Prostate gland (tissue), 2 donors: Measurements from ENCODE around the gene CHTF18. TPM values are rescaled to one million over a fixed set of nuclear protein-coding genes. Genes with fewer than 3 reads are reported as not detected.
A peak's percentile ranks its signal among the peaks of the same experiment; 100 is the strongest.

Experiments used
- DNase-seq: peaks from one replicate; pipeline ENCODE4 v3.0.0-alpha.2; 2019; ENCODE audit warnings: low spot score
- H3K27ac ChIP-seq, 2 donors: fragments of 200-600 bp; sonication (generic); 2 replicates each; pipeline ENCODE4 v1.5.1; 2017 to 2019
- H3K27me3 ChIP-seq: fragments of 200-600 bp; sonication (generic); replicated peaks from 2 replicates; pipeline ENCODE4 v1.5.1; 2019; ENCODE audit not compliant: insufficient read depth
- H3K36me3 ChIP-seq, 2 donors: fragments of 200-600 bp; sonication (generic); 1 replicate in 1 of 2; 2 replicates in 1 of 2; pipeline versions ENCODE4 v1.5.1 to v1.8.1; 2017 to 2019
- H3K4me1 ChIP-seq: fragments of 200-600 bp; sonication (generic); replicated peaks from 2 replicates; pipeline ENCODE4 v1.5.1; 2019
- H3K4me3 ChIP-seq, 2 donors: fragments of 200-600 bp; sonication (generic); 2 replicates each; pipeline ENCODE4 v1.5.1; 2017 to 2019
- H3K9me3 ChIP-seq: fragments of 200-600 bp; sonication (generic); 2 replicates; pipeline ENCODE4 v1.5.1; 2017
- CTCF ChIP-seq, 4 experiments: fragments of 200-600 bp in 2 of 4; fragments of 450-650 bp in 2 of 4; sonication (generic) in 2 of 4; IDR thresholded peaks; 1 replicate in 3 of 4; 2 replicates in 1 of 4; pipeline ENCODE4 v1.5.1; 2016 to 2019; ENCODE audit warnings: antibody characterized with exemption in 4 of 4, mild to moderate bottlenecking in 2 of 4, moderate library complexity in 2 of 4
- POLR2A ChIP-seq: fragments of 450-650 bp; IDR thresholded peaks from one replicate; pipeline ENCODE4 v1.6.1; 2016; ENCODE audit warnings: antibody characterized with exemption, mild to moderate bottlenecking
- POLR2AphosphoS5 ChIP-seq: sonication (generic); formaldehyde crosslinking; IDR thresholded peaks from one replicate; pipeline ENCODE4 v1.6.1; 2017; ENCODE audit warnings: antibody characterized with exemption
- WGBS: methylation state at CpG from one replicate; pipeline ENCODE4 v1.1.5; 2018; 5-methylcytosine and 5-hydroxymethylcytosine counted together
- intact Hi-C: fragments of 100-400 bp; cut with DNase I; formaldehyde crosslinking; loops from one replicate; pipeline ENCODE4 v1.14.2; 2022
- total RNA-seq, 2 donors: library from RNA; depleted of rRNA; stranded (reverse); fragments of >200 nt; gene quantifications; one replicate each; pipeline ENCODE4 v1.1.0, GENCODE V29; 2016

The CHTF18 gene
- total RNA-seq, 2 donors from 2014 or later: 7.8 to 57.5 TPM

- no peaks in the 10 kb centered on the region for H3K4me1 ChIP-seq
- intact Hi-C loops: loop anchor here (2.0 kb wide), 1 partner anchor 243 kb away; no protein-coding TSS in a partner anchor
- WGBS: 26% methylated on average over 38 of the region's 67 CpGs
- H3K27me3 ChIP-seq: peaks cover 9% of the 10 kb centered on the region
- H3K27ac ChIP-seq: no peak overlapping the region
- no peaks in the 10 kb centered on the region for H3K9me3 ChIP-seq
- TF ChIP-seq POLR2AphosphoS5 (no peak), POLR2A (no peak), CTCF (IDR thresholded peaks at IDR 0.05) (peak in 3 of 4 experiments; percentile 62 to 74 (median 73))
- H3K4me3 ChIP-seq: no peak overlapping the region
- no peaks in the 10 kb centered on the region for H3K36me3 ChIP-seq
- DNase-seq: no peak
These were observed 24.9 kb downstream of the CHTF18 start for GRCh38 chr16:813204-813915.

- 58% methylated on average over 22 of the region's 22 CpGs for WGBS
- no peak overlapping the region for H3K4me3 ChIP-seq
- H3K4me1 ChIP-seq: no peaks in the 10 kb centered on the region
- no peaks in the 10 kb centered on the region for H3K36me3 ChIP-seq
- DNase-seq: no peak
- no peak overlapping the region for H3K27ac ChIP-seq
- peaks cover 9% of the 10 kb centered on the region for H3K27me3 ChIP-seq
- no peak for TF ChIP-seq POLR2AphosphoS5
- peak in 1 of 4 experiments; percentile 4 for TF ChIP-seq CTCF (IDR thresholded peaks at IDR 0.05)
- TF ChIP-seq POLR2A: no peak
- no peaks in the 10 kb centered on the region for H3K9me3 ChIP-seq
- intact Hi-C loops: loop anchor here (2.0 kb wide), 1 partner anchor 243 kb away; no protein-coding TSS in a partner anchor
These were observed 25.5 kb downstream of the CHTF18 start for GRCh38 chr16:813916-814412.

GRCh38 chr16:814974-815373 is 26.6 kb downstream of the CHTF18 start:
- intact Hi-C loops: no loop called here

GRCh38 chr16:815861-816260 is 27.4 kb downstream of the CHTF18 start:
- Histone ChIP-seq H3K9me3 (no peaks in the 10 kb centered on the region), H3K27me3 (peaks cover 15% of the 10 kb centered on the region), H3K4me1 (no peaks in the 10 kb centered on the region), H3K27ac (no peak overlapping the region), H3K4me3 (no peak overlapping the region), H3K36me3 (no peaks in the 10 kb centered on the region)
- no peak for TF ChIP-seq POLR2A
- no peak for TF ChIP-seq POLR2AphosphoS5
- no peak for TF ChIP-seq CTCF (IDR thresholded peaks at IDR 0.05)
- no peak for DNase-seq
- intact Hi-C loops: loop anchor here (2.0 kb wide), 1 partner anchor 285 kb away; no protein-coding TSS in a partner anchor
- 94% methylated on average over 15 of the region's 15 CpGs for WGBS

More at GRCh38 chr16:814974-815373, 26.6 kb downstream of the CHTF18 start:
- 80% methylated on average over 9 of the region's 9 CpGs for WGBS
- TF ChIP-seq POLR2A: no peak
- Histone ChIP-seq H3K4me1 (no peaks in the 10 kb centered on the region), H3K9me3 (no peaks in the 10 kb centered on the region), H3K4me3 (no peak overlapping the region), H3K27ac (no peak overlapping the region), H3K27me3 (peaks cover 13% of the 10 kb centered on the region), H3K36me3 (no peaks in the 10 kb centered on the region)
- no peak for DNase-seq

GRCh38 chr16:817001-817906 is 28.8 kb downstream of the CHTF18 start:
- H3K27me3 ChIP-seq: peaks cover 15% of the 10 kb centered on the region
- no peaks in the 10 kb centered on the region for H3K4me1 ChIP-seq
- no peaks in the 10 kb centered on the region for H3K36me3 ChIP-seq
- intact Hi-C loops: loop anchor here (2.0 kb wide), 1 partner anchor 284 kb away; no protein-coding TSS in a partner anchor
- H3K9me3 ChIP-seq: no peaks in the 10 kb centered on the region
- H3K4me3 ChIP-seq: no peak overlapping the region
- no peak for DNase-seq
- no peak overlapping the region for H3K27ac ChIP-seq
- 65% methylated on average over 71 of the region's 71 CpGs for WGBS
- TF ChIP-seq POLR2A (no peak), CTCF (IDR thresholded peaks at IDR 0.05) (no peak), POLR2AphosphoS5 (no peak)
